PC-9 (cell line): ENCODE data around the gene NCK1.

ENCODE experiments used
- EZH2 ChIP-seq: fragments of 200-600 bp; sonication (generic); IDR thresholded peaks from 2 replicates; pipeline ENCODE4 v1.8.0; 2017; ENCODE audit warnings: antibody characterized with exemption, low read depth
- TF ChIP-seq, protein P1 (sequence below): fragments of 200-600 bp; sonication (generic); conservative IDR thresholded peaks from 2 replicates; pipeline ENCODE4 v1.6.1; 2017; ENCODE audit warnings: mixed run types, antibody characterized with exemption, mild to moderate bottlenecking, moderate library complexity

GRCh38 chr3:136950623-136951022, 88.6 kb downstream of the NCK1 start:
- TF ChIP-seq, protein P1, sequence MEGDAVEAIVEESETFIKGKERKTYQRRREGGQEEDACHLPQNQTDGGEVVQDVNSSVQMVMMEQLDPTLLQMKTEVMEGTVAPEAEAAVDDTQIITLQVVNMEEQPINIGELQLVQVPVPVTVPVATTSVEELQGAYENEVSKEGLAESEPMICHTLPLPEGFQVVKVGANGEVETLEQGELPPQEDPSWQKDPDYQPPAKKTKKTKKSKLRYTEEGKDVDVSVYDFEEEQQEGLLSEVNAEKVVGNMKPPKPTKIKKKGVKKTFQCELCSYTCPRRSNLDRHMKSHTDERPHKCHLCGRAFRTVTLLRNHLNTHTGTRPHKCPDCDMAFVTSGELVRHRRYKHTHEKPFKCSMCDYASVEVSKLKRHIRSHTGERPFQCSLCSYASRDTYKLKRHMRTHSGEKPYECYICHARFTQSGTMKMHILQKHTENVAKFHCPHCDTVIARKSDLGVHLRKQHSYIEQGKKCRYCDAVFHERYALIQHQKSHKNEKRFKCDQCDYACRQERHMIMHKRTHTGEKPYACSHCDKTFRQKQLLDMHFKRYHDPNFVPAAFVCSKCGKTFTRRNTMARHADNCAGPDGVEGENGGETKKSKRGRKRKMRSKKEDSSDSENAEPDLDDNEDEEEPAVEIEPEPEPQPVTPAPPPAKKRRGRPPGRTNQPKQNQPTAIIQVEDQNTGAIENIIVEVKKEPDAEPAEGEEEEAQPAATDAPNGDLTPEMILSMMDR: no peak
- TF ChIP-seq EZH2: no peak
